Measurements from ENCODE around the gene COX18.

The COX18 gene

GRCh38 chr4:73053076-73053475 is 16.4 kb downstream of the COX18 start:
- no peak for DNase-seq (ENCODE audit: low read depth in 2 of 2)

- no peak for DNase-seq (ENCODE audit: low read depth in 2 of 2)
Measured at GRCh38 chr4:73051625-73052024, 17.9 kb downstream of the COX18 start.

GRCh38 chr4:73045879-73046278 is 23.6 kb downstream of the COX18 start:
- DNase-seq (ENCODE audit: low read depth in 2 of 2), result no peak

GRCh38 chr4:73037057-73037456 is 32.5 kb downstream of the COX18 start:
- DNase-seq (ENCODE audit: low read depth in 2 of 2), result no peak

GRCh38 chr4:73036123-73036522 is 33.4 kb downstream of the COX18 start:
- DNase-seq (ENCODE audit: low read depth in 2 of 2), result no peak

GRCh38 chr4:73034896-73035295 is 34.6 kb downstream of the COX18 start:
- no peak for DNase-seq (ENCODE audit: low read depth in 2 of 2)

GRCh38 chr4:73028621-73029020 is 40.9 kb downstream of the COX18 start:
- DNase-seq (ENCODE audit: low read depth in 2 of 2), result no peak

GRCh38 chr4:73021634-73022033 is 47.9 kb downstream of the COX18 start:
- DNase-seq (ENCODE audit: low read depth in 2 of 2), result no peak

- DNase-seq (ENCODE audit: low read depth in 2 of 2), result no peak
Measured at GRCh38 chr4:73019462-73020047, 50.0 kb downstream of the COX18 start.

GRCh38 chr4:73018595-73018994 is 50.9 kb downstream of the COX18 start:
- DNase-seq (ENCODE audit: low read depth in 2 of 2), result no peak

- no peak for DNase-seq (ENCODE audit: low read depth in 2 of 2)
Measured at GRCh38 chr4:73013310-73013709, 56.2 kb downstream of the COX18 start.

- DNase-seq (ENCODE audit: low read depth in 2 of 2), result no peak
Measured at GRCh38 chr4:73012673-73013072, 56.8 kb downstream of the COX18 start.

- DNase-seq (ENCODE audit: low read depth in 2 of 2), result no peak
Measured at GRCh38 chr4:73011629-73011985, 57.9 kb downstream of the COX18 start.

GRCh38 chr4:73010789-73011628 is 58.5 kb downstream of the COX18 start:
- no peak for DNase-seq (ENCODE audit: low read depth in 2 of 2)

- no peak for DNase-seq (ENCODE audit: low read depth in 2 of 2)
Measured at GRCh38 chr4:73007526-73008100, 61.9 kb downstream of the COX18 start.

GRCh38 chr4:73006286-73006990 is 63.1 kb downstream of the COX18 start:
- no peak for DNase-seq (ENCODE audit: low read depth in 2 of 2)

- DNase-seq (ENCODE audit: low read depth in 2 of 2), result no peak
Measured at GRCh38 chr4:73005514-73005913, 64.0 kb downstream of the COX18 start.

All from stimulated activated CD8-positive, alpha-beta memory T cell treated with anti-CD3 and anti-CD28 coated beads, Interleukin-7, amount 100 ng/mL, for 4 hours (primary cell).